Upper lobe of left lung (tissue), 6 donors: Measurements from ENCODE around the gene ALS2CL. TPM values are rescaled to one million over a fixed set of nuclear protein-coding genes. Genes with fewer than 3 reads are reported as not detected.
A peak's percentile ranks its signal among the peaks of the same experiment; 100 is the strongest.
"Not testable (repeated sequence)": the region's sequence is repeated elsewhere in the genome, so short reads cannot be mapped to it uniquely, and the experiment has no call there.

Source experiments
- ATAC-seq, 2 donors: fragments of 200-7000 bp; cut with Tn5 transposase; one replicate each; pipeline ENCODE4 v1.9.1; 2022; ENCODE audit warnings: mild to moderate bottlenecking in 2 of 2, moderate library complexity in 2 of 2; ENCODE audit not compliant: low FRiP score in 2 of 2
- DNase-seq, 2 donors: peaks; one replicate each; pipeline ENCODE4 v3.0.0-alpha.2; 2019 to 2020
- H3K27ac ChIP-seq, 4 donors: fragments of 200-600 bp; sonication (generic); one replicate each; pipeline ENCODE4 v1.5.1; 2016 to 2019
- H3K27me3 ChIP-seq, 4 donors: fragments of 200-600 bp; sonication (generic); one replicate each; pipeline ENCODE4 v1.5.1; 2017 to 2019
- H3K36me3 ChIP-seq, 4 donors: fragments of 200-600 bp; sonication (generic); one replicate each; pipeline ENCODE4 v1.5.1; 2016 to 2019
- H3K4me1 ChIP-seq, 4 donors: fragments of 200-600 bp; sonication (generic); one replicate each; pipeline ENCODE4 v1.5.1; 2018 to 2019
- H3K4me3 ChIP-seq, 4 donors: fragments of 200-600 bp; sonication (generic); one replicate each; pipeline ENCODE4 v1.5.1; 2017 to 2019; ENCODE audit warnings: mild to moderate bottlenecking in 2 of 4, moderate library complexity in 1 of 4
- H3K9me3 ChIP-seq, 4 donors: fragments of 200-600 bp; sonication (generic); one replicate each; pipeline ENCODE4 v1.5.1; 2018 to 2019
- CTCF ChIP-seq, 6 experiments: fragments of 450-650 bp in 4 of 6; fragments of 200-600 bp in 2 of 6; sonication (generic) in 2 of 6; IDR thresholded peaks; one replicate each; pipeline ENCODE4 v1.5.1; 2016 to 2019; ENCODE audit warnings: antibody characterized with exemption in 6 of 6
- EP300 ChIP-seq, 4 donors: sonication (generic); formaldehyde crosslinking; IDR thresholded peaks; one replicate each; pipeline ENCODE4 v1.5.1; 2017; ENCODE audit warnings: antibody characterized with exemption in 4 of 4, control low read depth in 2 of 4
- POLR2A ChIP-seq, 4 donors: fragments of 450-650 bp; IDR thresholded peaks; one replicate each; pipeline ENCODE4 v1.5.1; 2016 to 2017; ENCODE audit warnings: antibody characterized with exemption in 4 of 4, mild to moderate bottlenecking in 2 of 4
- POLR2AphosphoS5 ChIP-seq, 2 donors: sonication (generic); formaldehyde crosslinking; IDR thresholded peaks; one replicate each; pipeline ENCODE4 v1.5.1; 2017; ENCODE audit warnings: antibody characterized with exemption in 2 of 2
- WGBS, 2 donors: methylation state at CpG; one replicate each; pipeline ENCODE4 v1.1.5; 2017 to 2018; 5-methylcytosine and 5-hydroxymethylcytosine counted together
- total RNA-seq, 6 donors: library from RNA; depleted of rRNA in 4 of 6; stranded (reverse); fragments of >200 nt in 4 of 6; gene quantifications; one replicate each; pipeline versions ENCODE4 v1.1.0 to v1.2.1, GENCODE V29; 2016 to 2021
- donor health status: DM: no; HTN: no; CAD: no; lungs with moderate emphysema.
- donor health status: DM: no; HTN: yes; CAD: no; lungs with severe emphysema.

The ALS2CL gene
- 100 to 1,000 TPM in 2 of 6 donors, 10 to 100 TPM in 4; 54.2 to 299 (median 66.9) TPM for total RNA-seq

- peak within 1 kb of the TSS; percentile 93 to 96 (median 94) for H3K27ac ChIP-seq
- H3K4me1 ChIP-seq: peaks cover 67 to 75% (median 71%) of the 10 kb centered on the region in 4 donors
These were observed at the start of gene ALS2CL for GRCh38 chr3:46693038-46693891. ALS2CL (minus strand) TSS chr3:46693679; CDS start chr3:46689440, 4,239 bp downstream.

GRCh38 chr3:46742992-46743585 lies 49.6 kb upstream of the ALS2CL start:
- Histone ChIP-seq H3K9me3 (no peaks in the 10 kb centered on the region), H3K36me3 (no peaks in the 10 kb centered on the region), H3K4me3 (no peak overlapping the region), H3K27ac (no peak overlapping the region), H3K4me1 (no peaks in the 10 kb centered on the region), H3K27me3 (no peaks in the 10 kb centered on the region)
- TF ChIP-seq POLR2A (IDR thresholded peaks at IDR 0.05) (no peak), POLR2AphosphoS5 (IDR thresholded peaks at IDR 0.05) (no peak), CTCF (IDR thresholded peaks at IDR 0.05) (no peak), EP300 (IDR thresholded peaks at IDR 0.05) (no peak)
- WGBS, 2 donors: 83 to 90% methylated on average over 12 of the region's 12 CpGs
- DNase-seq (no peak), ATAC-seq (peak in 1 of 2 donors; percentile 66)

More at GRCh38 chr3:46693038-46693891, at the start of gene ALS2CL:
- H3K9me3 ChIP-seq: no peaks in the 10 kb centered on the region
- TF ChIP-seq CTCF (IDR thresholded peaks at IDR 0.05) (peak in 1 of 6 experiments; percentile 16), EP300 (IDR thresholded peaks at IDR 0.05) (peak in 1 of 4 donors; percentile 20), POLR2A (IDR thresholded peaks at IDR 0.05) (peak in 3 of 4 donors; percentile 62 to 92 (median 82)), POLR2AphosphoS5 (IDR thresholded peaks at IDR 0.05) (peak; percentile 70 to 83)
- H3K36me3 ChIP-seq: peaks cover 0 to 7% (median 2%) of the 10 kb centered on the region in 4 donors
- DNase-seq: peak; percentile 84 to 93
- no peaks in the 10 kb centered on the region for H3K27me3 ChIP-seq
- H3K4me3 ChIP-seq: peak within 1 kb of the TSS; percentile 60 to 78 (median 70)
- WGBS, 2 donors: 1 to 2% methylated on average over 5 to 35 of the region's 71 CpGs
- ATAC-seq: peak; percentile 66 to 73

- not testable (repeated sequence) for H3K4me3 ChIP-seq, H3K27ac ChIP-seq, H3K9me3 ChIP-seq, DNase-seq, H3K36me3 ChIP-seq, ATAC-seq, H3K27me3 ChIP-seq, H3K4me1 ChIP-seq
- 95 to 96% methylated on average over 3 of the region's 3 CpGs for WGBS, 2 donors
These were observed 46.1 kb upstream of the ALS2CL start for GRCh38 chr3:46739565-46739964.

GRCh38 chr3:46737329-46737731 lies 43.9 kb upstream of the ALS2CL start:
- no peaks in the 10 kb centered on the region for H3K4me1 ChIP-seq
- no peak overlapping the region for H3K27ac ChIP-seq
- no peaks in the 10 kb centered on the region for H3K9me3 ChIP-seq
- TF ChIP-seq EP300 (IDR thresholded peaks at IDR 0.05): no peak
- TF ChIP-seq POLR2A (IDR thresholded peaks at IDR 0.05): no peak
- TF ChIP-seq POLR2AphosphoS5 (IDR thresholded peaks at IDR 0.05): no peak
- no peak for TF ChIP-seq CTCF (IDR thresholded peaks at IDR 0.05)
- no peak for ATAC-seq
- no peaks in the 10 kb centered on the region for H3K27me3 ChIP-seq
- WGBS, 2 donors: 44 to 71% methylated on average over 4 of the region's 4 CpGs
- no peaks in the 10 kb centered on the region for H3K36me3 ChIP-seq
- no peak overlapping the region for H3K4me3 ChIP-seq
- DNase-seq: no peak
